Left lung (tissue), 10 donors: Measurements from ENCODE around the gene FXYD2. TPM values are rescaled to one million over a fixed set of nuclear protein-coding genes. Genes with fewer than 3 reads are reported as not detected.
A peak's percentile ranks its signal among the peaks of the same experiment; 100 is the strongest.

Source experiments
- ATAC-seq: fragments of 200-7000 bp; cut with Tn5 transposase; one replicate; pipeline ENCODE4 v1.9.1; 2020; ENCODE audit warnings: moderate library complexity
- DNase-seq, 4 donors: peaks; one replicate each; pipeline ENCODE4 v3.0.0-alpha.2; 2013 to 2020
- H3K27ac ChIP-seq, 2 donors: fragments of 200-600 bp; sonication (generic) in 1 of 2; one replicate each; pipeline versions ENCODE4 v1.5.0 to v1.8.0; 2020 to 2021
- H3K27me3 ChIP-seq, 2 donors: fragments of 200-600 bp; sonication (generic) in 1 of 2; one replicate each; pipeline versions ENCODE4 v1.5.0 to v1.8.0; 2020 to 2021
- H3K36me3 ChIP-seq, 2 donors: fragments of 200-600 bp; sonication (generic) in 1 of 2; one replicate each; pipeline versions ENCODE4 v1.5.0 to v1.8.0; 2020 to 2021
- H3K4me1 ChIP-seq, 2 donors: fragments of 200-600 bp; one replicate each; pipeline ENCODE4 v1.8.0; 2021
- H3K4me3 ChIP-seq, 2 donors: fragments of 200-600 bp; sonication (generic) in 1 of 2; one replicate each; pipeline versions ENCODE4 v1.5.0 to v1.8.0; 2020 to 2021; ENCODE audit warnings: mild to moderate bottlenecking in 1 of 2
- H3K9me3 ChIP-seq, 2 donors: fragments of 200-600 bp; sonication (generic) in 1 of 2; one replicate each; pipeline versions ENCODE4 v1.5.0 to v1.8.0; 2020 to 2021
- intact Hi-C, 2 donors: fragments of 100-400 bp; cut with DNase I; formaldehyde crosslinking; loops; one replicate each; pipeline versions ENCODE4 v1.11.2 to v1.14.2; 2022
- polyA plus RNA-seq, 6 donors: library from polyadenylated mRNA; unstranded; fragments of 120-200 nt; gene quantifications; one replicate each; pipeline ENCODE4 v1.2.1, GENCODE V29; 2013; ENCODE audit not compliant: insufficient read length in 6 of 6
- total RNA-seq, 2 donors: library from RNA; stranded (reverse); fragmentation: NEBNext Ultra II Directional; extraction: Animal tissue kit (Norgen Biotek cat#: 25700); gene quantifications; one replicate each; pipeline ENCODE4 v1.2.1, GENCODE V29; 2021
- TF ChIP-seq, protein P1 (sequence below), 2 donors: fragments of 200-600 bp; sonication (generic) in 1 of 2; IDR thresholded peaks; one replicate each; pipeline versions ENCODE4 v1.5.0 to v1.8.0; 2021; ENCODE audit warnings: antibody characterized with exemption in 2 of 2
- donor health status: DM: no; HTN: yes; CAD: no.
- donor health status: DM: no; HTN: no; CAD: no.

The FXYD2 gene
- total and polyA plus RNA-seq, 8 donors, result 1.2 to 9.2 (median 5.4) TPM

DNA sequence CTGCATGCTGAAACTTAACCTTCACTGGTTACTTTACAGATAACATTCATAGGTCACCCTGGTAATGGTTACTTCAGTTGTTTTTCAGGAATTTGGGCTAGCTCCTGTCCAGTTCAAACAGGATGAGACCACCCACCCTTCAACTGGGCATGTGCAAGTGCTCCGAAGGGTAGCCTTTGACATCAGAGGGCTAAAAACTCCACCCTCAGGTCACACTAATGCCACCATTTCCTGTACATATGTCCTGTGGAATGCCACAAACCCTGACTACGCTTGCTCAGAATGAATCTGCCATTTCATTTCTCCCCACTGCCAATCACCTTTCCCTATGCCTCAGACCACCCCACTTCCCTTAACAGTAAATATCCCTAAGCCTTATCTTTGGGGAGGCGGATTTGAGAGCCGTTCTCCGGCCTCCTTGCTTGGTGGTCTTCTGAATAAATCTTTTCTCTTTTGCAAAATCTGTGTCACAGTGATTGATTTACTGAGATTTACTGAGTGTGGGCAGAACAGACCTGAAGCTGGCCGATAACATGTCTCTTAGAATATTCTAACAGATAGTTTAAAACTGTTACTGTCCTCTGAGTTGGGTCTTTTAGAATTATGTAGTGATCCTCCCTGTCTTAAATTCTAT, 25.4 kb upstream of the FXYD2 start:
- Histone ChIP-seq H3K36me3 (no peaks in the 10 kb centered on the region), H3K4me3 (no peak overlapping the region), H3K9me3 (peaks cover 0 to 6% of the 10 kb centered on the region in 2 donors), H3K27ac (no peak overlapping the region), H3K4me1 (no peaks in the 10 kb centered on the region), H3K27me3 (no peaks in the 10 kb centered on the region)
- ATAC-seq (no peak), DNase-seq (no peak)
- TF ChIP-seq, protein P1, sequence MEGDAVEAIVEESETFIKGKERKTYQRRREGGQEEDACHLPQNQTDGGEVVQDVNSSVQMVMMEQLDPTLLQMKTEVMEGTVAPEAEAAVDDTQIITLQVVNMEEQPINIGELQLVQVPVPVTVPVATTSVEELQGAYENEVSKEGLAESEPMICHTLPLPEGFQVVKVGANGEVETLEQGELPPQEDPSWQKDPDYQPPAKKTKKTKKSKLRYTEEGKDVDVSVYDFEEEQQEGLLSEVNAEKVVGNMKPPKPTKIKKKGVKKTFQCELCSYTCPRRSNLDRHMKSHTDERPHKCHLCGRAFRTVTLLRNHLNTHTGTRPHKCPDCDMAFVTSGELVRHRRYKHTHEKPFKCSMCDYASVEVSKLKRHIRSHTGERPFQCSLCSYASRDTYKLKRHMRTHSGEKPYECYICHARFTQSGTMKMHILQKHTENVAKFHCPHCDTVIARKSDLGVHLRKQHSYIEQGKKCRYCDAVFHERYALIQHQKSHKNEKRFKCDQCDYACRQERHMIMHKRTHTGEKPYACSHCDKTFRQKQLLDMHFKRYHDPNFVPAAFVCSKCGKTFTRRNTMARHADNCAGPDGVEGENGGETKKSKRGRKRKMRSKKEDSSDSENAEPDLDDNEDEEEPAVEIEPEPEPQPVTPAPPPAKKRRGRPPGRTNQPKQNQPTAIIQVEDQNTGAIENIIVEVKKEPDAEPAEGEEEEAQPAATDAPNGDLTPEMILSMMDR (IDR thresholded peaks at IDR 0.05), result no peak
- intact Hi-C loops, result loop anchor here in 1 of 2 donors (10.0 kb wide), 1 partner anchor 55 kb away; no protein-coding TSS in a partner anchor

DNA sequence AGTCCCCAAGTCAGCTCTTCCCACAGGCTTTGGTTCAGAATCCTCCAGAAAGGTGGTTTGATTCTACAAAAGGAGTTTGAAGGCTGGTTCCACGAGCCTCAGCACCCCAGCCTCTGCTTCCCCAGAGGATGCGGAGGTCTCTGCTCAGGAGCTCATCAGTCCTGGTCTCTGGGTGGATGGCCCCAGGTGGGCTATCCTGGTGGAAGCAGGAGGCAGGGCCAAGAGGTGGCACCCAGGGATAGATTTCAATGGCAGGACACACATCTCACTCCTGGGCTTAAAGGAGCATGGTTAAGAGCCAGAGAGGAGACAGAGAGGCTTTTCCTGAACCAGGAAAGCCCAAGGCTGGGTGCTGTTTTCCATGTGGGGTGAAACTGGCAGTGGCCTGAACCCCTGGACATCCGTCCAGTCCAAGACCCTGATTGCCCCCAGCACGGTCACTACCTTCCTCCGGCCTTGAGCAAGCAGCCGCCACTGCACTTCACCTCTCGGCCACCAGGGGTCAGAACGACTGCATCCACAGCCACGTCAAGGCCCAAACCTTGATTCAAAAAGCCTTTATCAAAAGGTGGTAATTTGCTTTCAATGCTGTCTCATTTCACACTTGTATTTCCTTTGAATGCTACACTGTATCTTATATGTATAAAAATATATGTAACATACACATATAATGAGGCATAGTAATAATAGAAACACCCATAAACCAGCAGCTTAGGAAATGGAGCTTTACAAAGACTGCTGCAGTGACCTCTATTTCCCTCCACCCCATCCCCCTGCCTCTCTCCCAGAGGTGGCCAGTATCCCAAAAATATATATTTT, 19.3 kb upstream of the FXYD2 start:
- ATAC-seq (peak; percentile 87), DNase-seq (peak; percentile 65 to 94 (median 76))
- Histone ChIP-seq H3K4me3 (no peak overlapping the region), H3K36me3 (no peaks in the 10 kb centered on the region), H3K9me3 (no peaks in the 10 kb centered on the region), H3K27ac (no peak overlapping the region), H3K4me1 (peaks cover 0 to 36% of the 10 kb centered on the region in 2 donors), H3K27me3 (no peaks in the 10 kb centered on the region)
- intact Hi-C loops, result loop anchor here in 1 of 2 donors (5.0 to 10.0 kb wide), 2 partner anchors 61 to 103 kb away; no protein-coding TSS in a partner anchor
- TF ChIP-seq, protein P1 (IDR thresholded peaks at IDR 0.05), result peak; percentile 99 to 100

DNA sequence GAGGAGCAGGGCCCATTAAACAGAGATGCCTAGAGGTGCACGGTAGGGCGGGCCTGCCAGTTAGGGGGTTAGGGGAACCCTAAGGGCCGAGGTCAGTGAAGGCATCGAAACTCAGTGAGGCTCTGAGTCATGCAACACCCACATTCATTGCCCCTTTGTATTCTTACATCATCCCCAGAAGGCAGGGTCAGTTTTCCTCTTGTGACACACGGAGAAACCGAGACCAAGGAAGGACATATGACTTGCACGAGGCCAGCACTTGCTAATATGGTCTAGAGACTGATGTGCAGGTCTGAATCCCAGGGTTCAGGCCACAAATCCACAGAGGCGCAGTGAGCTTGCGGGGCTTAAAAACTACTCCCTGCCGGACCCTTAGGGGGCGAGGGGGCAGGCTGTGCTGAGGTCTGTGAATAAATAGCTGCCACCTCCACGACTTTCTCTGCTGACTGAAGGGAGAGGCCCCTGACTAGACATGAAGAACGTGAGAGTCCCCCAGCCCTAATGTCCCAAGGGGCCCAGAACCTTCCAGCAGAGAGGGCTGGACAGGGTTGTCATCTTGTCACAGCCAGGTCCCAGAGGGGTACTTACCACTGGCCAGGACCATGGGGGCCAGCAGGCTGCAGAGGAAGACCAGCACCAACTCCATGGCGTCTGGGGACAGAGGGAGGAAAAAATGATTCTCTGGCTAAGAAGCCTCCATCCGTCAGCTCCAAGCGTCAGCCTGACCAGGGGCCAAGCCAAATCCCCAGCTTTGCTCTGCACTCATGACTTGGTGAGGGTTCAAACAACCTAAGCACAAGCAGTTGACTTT, 17.8 kb upstream of the FXYD2 start:
- TF ChIP-seq, protein P1 (IDR thresholded peaks at IDR 0.05), result no peak
- Histone ChIP-seq H3K27ac (peak overlapping the region in 1 of 2 donors; percentile 80), H3K4me3 (no peak overlapping the region), H3K4me1 (peaks cover 0 to 40% of the 10 kb centered on the region in 2 donors), H3K36me3 (no peaks in the 10 kb centered on the region), H3K9me3 (no peaks in the 10 kb centered on the region), H3K27me3 (no peaks in the 10 kb centered on the region)
- DNase-seq (peak in 1 of 4 donors; percentile 67), ATAC-seq (peak; percentile 69)
- intact Hi-C loops, result loop anchor here in 1 of 2 donors (5.0 to 10.0 kb wide), 2 partner anchors 62 to 105 kb away; no protein-coding TSS in a partner anchor

DNA sequence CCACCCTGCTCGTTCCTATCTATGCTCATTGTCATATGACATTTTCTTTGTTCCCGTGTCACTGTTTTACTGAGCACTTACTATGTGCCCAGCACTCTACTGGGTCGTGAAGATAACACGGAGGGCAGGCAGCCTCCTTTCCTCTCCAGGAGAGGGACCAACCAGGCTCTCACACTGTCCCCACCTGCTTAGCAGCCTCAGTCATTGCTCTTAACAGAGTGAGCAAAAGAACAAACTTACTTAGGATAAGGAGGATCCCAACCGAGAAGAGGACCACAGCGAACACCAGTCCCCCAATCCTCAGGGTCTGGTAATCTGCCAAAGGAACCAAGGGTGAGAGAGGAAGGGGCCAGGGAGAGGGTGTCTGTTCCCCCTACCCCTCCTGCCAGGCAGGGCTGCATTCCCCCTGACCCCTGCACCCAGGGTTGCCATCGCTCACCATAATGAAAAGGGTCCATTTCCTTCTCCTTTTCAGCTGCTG, 17.0 kb upstream of the FXYD2 start:
- ATAC-seq (peak; percentile 25), DNase-seq (no peak)
- TF ChIP-seq, protein P1 (IDR thresholded peaks at IDR 0.05), result no peak
- peaks cover 0 to 44% of the 10 kb centered on the region in 2 donors for H3K4me1 ChIP-seq
- H3K36me3 ChIP-seq, result no peaks in the 10 kb centered on the region
- peak overlapping the region in 1 of 2 donors; percentile 80 for H3K27ac ChIP-seq
- intact Hi-C loops, result loop anchor here in 1 of 2 donors (5.0 to 10.0 kb wide), 2 partner anchors 63 to 106 kb away; no protein-coding TSS in a partner anchor
- no peak overlapping the region for H3K4me3 ChIP-seq
- H3K27me3 ChIP-seq, result no peaks in the 10 kb centered on the region
- no peaks in the 10 kb centered on the region for H3K9me3 ChIP-seq
